A673 (cell line): Measurements from ENCODE around the gene CCDC83. TPM values are rescaled to one million over a fixed set of nuclear protein-coding genes. Genes with fewer than 3 reads are reported as not detected.

Experiments used
- BruUV-seq: library from RNA; stranded (reverse); fragments of 400-500 nt; replicated peaks from 2 replicates; lab custom pipeline; 2021; lab: Mats Ljungman, UMichigan
- CTCF ChIA-PET: fragments of 300-600 bp; sonication (Branson Sonifier 250); formaldehyde crosslinking; loops from one replicate; lab custom pipeline; 2022; ENCODE audit warnings: antibody characterized with exemption; lab: Charles Lee
- POLR2A ChIA-PET: fragments of 300-600 bp; sonication (Branson Sonifier 250); formaldehyde crosslinking; loops from one replicate; lab custom pipeline; 2022; ENCODE audit warnings: antibody characterized with exemption; ENCODE audit not compliant: low non-redundant PET; lab: Charles Lee
- DNase-seq: peaks from one replicate; pipeline ENCODE4 v3.0.0-alpha.2; 2015; ENCODE audit warnings: low spot score
- H3K27ac ChIP-seq: fragments of 200-600 bp; sonication (generic); 2 replicates; pipeline ENCODE4 v1.5.1; 2016; ENCODE audit warnings: mixed run types, low read depth, mild to moderate bottlenecking, mixed read lengths, antibody characterized with exemption, low read length; ENCODE audit not compliant: poor library complexity, severe bottlenecking
- H3K27me3 ChIP-seq: fragments of 200-600 bp; sonication (generic); replicated peaks from 2 replicates; pipeline ENCODE4 v1.6.1; 2017; ENCODE audit warnings: mixed run types, low read depth, mild to moderate bottlenecking, mixed read lengths, antibody characterized with exemption, low read length; ENCODE audit not compliant: insufficient read depth, poor library complexity
- H3K36me3 ChIP-seq: fragments of 200-600 bp; sonication (generic); 2 replicates; pipeline ENCODE4 v1.6.1; 2016; ENCODE audit warnings: mixed run types, mild to moderate bottlenecking, mixed read lengths, antibody characterized with exemption, low read length; ENCODE audit not compliant: insufficient read depth, poor library complexity, severe bottlenecking
- H3K4me1 ChIP-seq: fragments of 200-600 bp; sonication (generic); 2 replicates; pipeline ENCODE4 v1.6.1; 2017; ENCODE audit warnings: mixed run types, mild to moderate bottlenecking, mixed read lengths, antibody characterized with exemption, low read length; ENCODE audit not compliant: insufficient read depth, poor library complexity, severe bottlenecking
- H3K4me3 ChIP-seq: fragments of 200-600 bp; sonication (generic); 2 replicates; pipeline ENCODE4 v1.5.1; 2016; ENCODE audit warnings: low read depth, mixed run types, mild to moderate bottlenecking, mixed read lengths, low read length; ENCODE audit not compliant: poor library complexity, severe bottlenecking
- H3K9me3 ChIP-seq: fragments of 200-600 bp; sonication (generic); 2 replicates; pipeline ENCODE4 v1.6.1; 2016; ENCODE audit warnings: mixed run types, low read depth, mild to moderate bottlenecking, mixed read lengths, antibody characterized with exemption, low read length; ENCODE audit not compliant: poor library complexity, severe bottlenecking
- EZH2 ChIP-seq: fragments of 200-600 bp; sonication (generic); IDR thresholded peaks from 2 replicates; pipeline ENCODE4 v1.6.1; 2017; ENCODE audit warnings: borderline replicate concordance, low read depth, mild to moderate bottlenecking, mixed read lengths, antibody characterized with exemption, low read length; ENCODE audit not compliant: poor library complexity, severe bottlenecking
- intact Hi-C: fragments of 100-400 bp; cut with micrococcal nuclease; formaldehyde crosslinking; loops from one replicate; pipeline ENCODE4 v1.10.0; 2022; ENCODE audit not compliant: unreplicated experiment
- total RNA-seq: library from RNA; stranded (reverse); gene quantifications from 2 replicates; pipeline ENCODE4 v1.2.3, GENCODE V29; 2021
- TF ChIP-seq, protein P1 (sequence below): fragments of 300-800, 200-600 bp; sonication (generic); conservative IDR thresholded peaks from 2 replicates; pipeline ENCODE4 v1.5.1; 2017; ENCODE audit warnings: low read depth, mild to moderate bottlenecking, antibody characterized with exemption, low read length, moderate library complexity, mixed read lengths

CCDC83 gene
- total RNA-seq, 1 experiment from 2014 or later: not detected

- no TSS peak for BruUV-seq
- intact Hi-C loops: loop anchor here (10.0 kb wide), 1 partner anchor 545 kb away; no protein-coding TSS in a partner anchor
- CTCF ChIA-PET: no interaction called here
Measured at GRCh38 chr11:85869781-85870180, 14.6 kb downstream of the CCDC83 start.

DNA sequence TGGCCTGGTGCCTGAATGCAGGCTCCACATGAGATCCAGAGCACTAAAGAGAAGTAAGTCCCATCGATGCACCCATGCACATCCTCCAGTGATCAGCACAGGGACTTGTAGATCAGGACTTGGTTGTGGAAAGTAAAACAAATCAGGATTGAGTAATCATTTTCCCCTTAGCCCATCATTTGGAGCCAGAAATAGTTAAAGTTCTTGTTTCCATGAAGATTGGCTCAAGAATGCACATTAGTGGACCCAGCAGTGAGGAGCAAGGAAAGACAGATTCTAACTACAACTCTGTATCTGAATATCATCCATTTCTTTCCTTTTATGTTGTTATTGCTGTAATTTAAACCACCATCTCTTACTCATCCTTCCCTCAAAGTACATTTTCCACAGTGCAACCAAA, 19.1 kb downstream of the CCDC83 start:
- no peak for TF ChIP-seq EZH2
- TF ChIP-seq, protein P1, sequence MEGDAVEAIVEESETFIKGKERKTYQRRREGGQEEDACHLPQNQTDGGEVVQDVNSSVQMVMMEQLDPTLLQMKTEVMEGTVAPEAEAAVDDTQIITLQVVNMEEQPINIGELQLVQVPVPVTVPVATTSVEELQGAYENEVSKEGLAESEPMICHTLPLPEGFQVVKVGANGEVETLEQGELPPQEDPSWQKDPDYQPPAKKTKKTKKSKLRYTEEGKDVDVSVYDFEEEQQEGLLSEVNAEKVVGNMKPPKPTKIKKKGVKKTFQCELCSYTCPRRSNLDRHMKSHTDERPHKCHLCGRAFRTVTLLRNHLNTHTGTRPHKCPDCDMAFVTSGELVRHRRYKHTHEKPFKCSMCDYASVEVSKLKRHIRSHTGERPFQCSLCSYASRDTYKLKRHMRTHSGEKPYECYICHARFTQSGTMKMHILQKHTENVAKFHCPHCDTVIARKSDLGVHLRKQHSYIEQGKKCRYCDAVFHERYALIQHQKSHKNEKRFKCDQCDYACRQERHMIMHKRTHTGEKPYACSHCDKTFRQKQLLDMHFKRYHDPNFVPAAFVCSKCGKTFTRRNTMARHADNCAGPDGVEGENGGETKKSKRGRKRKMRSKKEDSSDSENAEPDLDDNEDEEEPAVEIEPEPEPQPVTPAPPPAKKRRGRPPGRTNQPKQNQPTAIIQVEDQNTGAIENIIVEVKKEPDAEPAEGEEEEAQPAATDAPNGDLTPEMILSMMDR: no peak
- Histone ChIP-seq H3K36me3 (no peaks in the 10 kb centered on the region), H3K4me3 (no peak overlapping the region), H3K4me1 (no peaks in the 10 kb centered on the region), H3K27ac (no peak overlapping the region), H3K27me3 (peaks cover 4% of the 10 kb centered on the region), H3K9me3 (no peaks in the 10 kb centered on the region)
- ChIA-PET POLR2A (no interaction called here), CTCF (no interaction called here)
- intact Hi-C loops: no loop called here
- no peak for DNase-seq
- no TSS peak for BruUV-seq

More at GRCh38 chr11:85869781-85870180, 14.6 kb downstream of the CCDC83 start:
- Histone ChIP-seq H3K36me3 (no peaks in the 10 kb centered on the region), H3K4me1 (no peaks in the 10 kb centered on the region), H3K4me3 (no peak overlapping the region), H3K27ac (no peak overlapping the region), H3K9me3 (no peaks in the 10 kb centered on the region), H3K27me3 (peaks cover 4% of the 10 kb centered on the region)
- POLR2A ChIA-PET: no interaction called here
- DNase-seq: no peak
- no peak for TF ChIP-seq EZH2
- TF ChIP-seq, protein P1: no peak

- ChIA-PET POLR2A (interaction anchor here (0.6 kb wide), 1 partner anchor 87 kb away, joined by 3 read pairs; no protein-coding TSS in a partner anchor), CTCF (no interaction called here)
- H3K27ac ChIP-seq: no peak overlapping the region
- H3K36me3 ChIP-seq: no peaks in the 10 kb centered on the region
- H3K9me3 ChIP-seq: no peaks in the 10 kb centered on the region
- no peaks in the 10 kb centered on the region for H3K4me1 ChIP-seq
- H3K27me3 ChIP-seq: peaks cover 4% of the 10 kb centered on the region
- no peak overlapping the region for H3K4me3 ChIP-seq
- no peak for DNase-seq
- no peak for TF ChIP-seq EZH2
- TF ChIP-seq, protein P1: no peak
- BruUV-seq: no TSS peak
- intact Hi-C loops: no loop called here
Measured at GRCh38 chr11:85875505-85875904, 20.3 kb downstream of the CCDC83 start.
